Measurements from ENCODE around the gene KLK14.

DNA sequence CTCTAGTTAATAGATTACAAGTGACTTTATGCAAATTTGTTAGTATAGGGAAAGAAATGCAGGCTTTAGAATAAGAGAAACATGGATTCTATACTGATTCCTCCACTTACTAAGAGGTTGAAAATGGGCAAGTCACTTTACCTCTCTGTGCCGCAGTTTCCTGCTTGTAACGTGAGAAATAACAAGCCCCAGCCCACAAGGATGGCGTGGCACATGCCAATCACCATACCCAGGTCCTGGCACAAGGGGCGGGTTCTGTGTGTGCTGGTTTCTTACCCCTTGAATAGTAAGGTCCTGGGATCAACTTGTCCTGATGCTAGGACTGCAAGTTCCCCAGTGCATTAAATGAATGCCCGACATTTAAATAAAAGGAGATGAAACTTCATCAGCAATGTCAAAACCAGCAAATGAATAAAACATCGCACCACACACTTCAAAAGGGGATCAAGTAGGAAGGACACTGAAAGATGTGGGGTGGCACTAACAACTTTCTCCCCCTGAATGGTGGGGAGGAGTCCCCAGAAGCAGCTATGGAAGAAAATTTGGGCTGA is 34.1 kb upstream of the KLK14 start:
- TF ChIP-seq RAD21 (IDR thresholded peaks at IDR 0.05 in 1 of 2, conservative IDR thresholded peaks at IDR 0.05 in 1 of 2; ENCODE audit: low read depth in 2 of 2, low read length in 2 of 2): no peak
- TF ChIP-seq GABPA (IDR thresholded peaks at IDR 0.05; ENCODE audit: borderline replicate concordance, insufficient read depth, low read length): no peak
